Fibroblast of the aortic adventitia (primary cell): ENCODE data around the gene C17orf107. TPM values are rescaled to one million over a fixed set of nuclear protein-coding genes. Genes with fewer than 3 reads are reported as not detected.
"Not testable (repeated sequence)": the region's sequence is repeated elsewhere in the genome, so short reads cannot be mapped to it uniquely, and the experiment has no call there.

Source experiments
- DNase-seq: peaks from one replicate; pipeline ENCODE4 v3.0.0-alpha.2; 2010; ENCODE audit warnings: low read depth
- H3K4me3 ChIP-seq: 2 replicates; pipeline ENCODE4 v1.5.1; 2011; ENCODE audit warnings: low read depth, mild to moderate bottlenecking, control low read depth, low read length, moderate library complexity
- CTCF ChIP-seq: IDR thresholded peaks from 2 replicates; pipeline ENCODE4 v1.5.1; 2011; ENCODE audit warnings: mild to moderate bottlenecking, low read length, control low read depth, inconsistent platforms; ENCODE audit not compliant: insufficient read depth
- total RNA-seq: library from RNA; depleted of rRNA; stranded (reverse); fragments of >200 nt; gene quantifications from 2 replicates; pipeline ENCODE4 v1.2.3, GENCODE V29; 2012; ENCODE audit warnings: low replicate concordance

Gene C17orf107
- total RNA-seq, 1 donor: 4.5 TPM

- no peak overlapping the region for H3K4me3 ChIP-seq
- no peak for TF ChIP-seq CTCF
- no peak for DNase-seq
Observed at GRCh38 chr17:4856271-4856936, 42.9 kb upstream of the C17orf107 start.

GRCh38 chr17:4856937-4857314 is 42.4 kb upstream of the C17orf107 start:
- TF ChIP-seq CTCF: no peak
- no peak overlapping the region for H3K4me3 ChIP-seq
- DNase-seq: no peak

GRCh38 chr17:4857347-4857746 is 42.0 kb upstream of the C17orf107 start:
- H3K4me3 ChIP-seq, DNase-seq: not testable (repeated sequence)

- H3K4me3 ChIP-seq: no peak overlapping the region
- DNase-seq: peak; percentile 36
- TF ChIP-seq CTCF: no peak
Observed at GRCh38 chr17:4858068-4858881, 41.1 kb upstream of the C17orf107 start.

- TF ChIP-seq CTCF: no peak
- H3K4me3 ChIP-seq: no peak overlapping the region
- peak; percentile 59 for DNase-seq
Observed at GRCh38 chr17:4858882-4859260, 40.5 kb upstream of the C17orf107 start.

GRCh38 chr17:4859816-4860625 is 39.3 kb upstream of the C17orf107 start:
- H3K4me3 ChIP-seq: no peak overlapping the region
- TF ChIP-seq CTCF: no peak
- DNase-seq: peak; percentile 22

- DNase-seq: no peak
- no peak for TF ChIP-seq CTCF
- no peak overlapping the region for H3K4me3 ChIP-seq
Observed at GRCh38 chr17:4860651-4861050, 38.7 kb upstream of the C17orf107 start.
